ENCODE measurements around the gene TUBGCP3. TPM values are rescaled to one million over a fixed set of nuclear protein-coding genes. Genes with fewer than 3 reads are reported as not detected.

TUBGCP3 gene
- total RNA-seq, 1 experiment from 2014 or later = 51.4 TPM

GRCh38 chr13:112442483-112443090 is 145.4 kb downstream of the TUBGCP3 start (continued):
- no peak for TF ChIP-seq REST (IDR thresholded peaks at IDR 0.05; ENCODE audit: low read depth)

- no peak overlapping the region for H3K27ac ChIP-seq (ENCODE audit: low read depth, low read length)
- no peaks in the 10 kb centered on the region for H3K4me1 ChIP-seq (ENCODE audit: control insufficient read depth in 1 of 2, insufficient read depth in 2 of 2, low read length in 2 of 2)
- no peak for ATAC-seq
- no peak for TF ChIP-seq REST (IDR thresholded peaks at IDR 0.05; ENCODE audit: low read depth)
- no peak for TF ChIP-seq TCF7L2 (IDR thresholded peaks at IDR 0.05; ENCODE audit: borderline replicate concordance, extremely low read depth, insufficient read depth, insufficient read length)
- no peak for TF ChIP-seq MAX (IDR thresholded peaks at IDR 0.05)
- TF ChIP-seq CTCF (IDR thresholded peaks at IDR 0.05 in 2 of 3, conservative IDR thresholded peaks at IDR 0.05 in 1 of 3; ENCODE audit: borderline replicate concordance in 1 of 3, insufficient read depth in 1 of 3, low read depth in 2 of 3, low read length in 2 of 3) = no peak
- TF ChIP-seq POLR2A (IDR thresholded peaks at IDR 0.05; ENCODE audit: borderline replicate concordance, extremely low read depth, insufficient read depth, insufficient read length) = no peak
- TF ChIP-seq POLR2AphosphoS5 (IDR thresholded peaks at IDR 0.05; ENCODE audit: low read depth, low read length) = no peak
- no peak for TF ChIP-seq EZH2phosphoT487 (IDR thresholded peaks at IDR 0.05; ENCODE audit: borderline replicate concordance)
- no peak for TF ChIP-seq FOSL1 (IDR thresholded peaks at IDR 0.05; ENCODE audit: low read depth)
- no peak for TF ChIP-seq CEBPB (IDR thresholded peaks at IDR 0.05; ENCODE audit: low read depth)
- TF ChIP-seq EZH2 (IDR thresholded peaks at IDR 0.05) = no peak
- no peak overlapping the region for H3K4me3 ChIP-seq (replicated peaks in 1 of 2; ENCODE audit: low read depth in 1 of 2, low read length in 2 of 2)
- no peaks in the 10 kb centered on the region for H4K20me1 ChIP-seq (ENCODE audit: insufficient read depth)
- H3K9me3 ChIP-seq (ENCODE audit: control insufficient read depth in 1 of 2, insufficient read depth in 1 of 2, low read depth in 1 of 2, low read length in 2 of 2) = peaks cover 0 to 12% of the 10 kb centered on the region in 2 experiments; a peak in 2 of 4 replicates
- no peak overlapping the region for H3K9ac ChIP-seq (ENCODE audit: low read length)
- H3K79me2 ChIP-seq (ENCODE audit: insufficient read depth, low read length) = no peaks in the 10 kb centered on the region
- RAD21 ChIA-PET (ENCODE audit: low non-redundant PET in 1 of 2, low total read pairs in 2 of 2, uncharacterized antibody in 2 of 2, unreplicated experiment in 2 of 2) = no interaction called here
- BruUV-seq (replicated peaks) = no TSS peak
- no peaks in the 10 kb centered on the region for H3K27me3 ChIP-seq (ENCODE audit: insufficient read depth, low read length)
- no peak overlapping the region for H2AFZ ChIP-seq (ENCODE audit: low read depth, low read length, poor library complexity, severe bottlenecking)
- H3K4me2 ChIP-seq (ENCODE audit: low read length) = no peak overlapping the region
- POLR2A ChIA-PET = no interaction called here
- CTCF ChIA-PET = interaction anchor here (3.1 kb wide), 1 partner anchor 967 kb away, joined by 26 read pairs; no protein-coding TSS in a partner anchor
- intact Hi-C loops (cut with micrococcal nuclease) = loop anchor here (10.0 kb wide), 1 partner anchor 907 kb away; no protein-coding TSS in a partner anchor
- no peaks in the 10 kb centered on the region for H3K9me2 ChIP-seq (ENCODE audit: insufficient read depth)
- no peak for DNase-seq (ENCODE audit: low read depth, low spot score)
- H3K36me3 ChIP-seq (ENCODE audit: control insufficient read depth in 1 of 2, insufficient read depth in 2 of 2, low read length in 2 of 2) = no peaks in the 10 kb centered on the region
Measured at GRCh38 chr13:112441779-112442310, 146.1 kb downstream of the TUBGCP3 start.

All from HCT116 (cell line).